ENCODE data around the gene RCAN2. TPM values are rescaled to one million over a fixed set of nuclear protein-coding genes. Genes with fewer than 3 reads are reported as not detected.
"Not testable (repeated sequence)": the region's sequence is repeated elsewhere in the genome, so short reads cannot be mapped to it uniquely, and the experiment has no call there.

RCAN2 gene
- total RNA-seq, 1 donor from 2014 or later = 254 TPM

DNA sequence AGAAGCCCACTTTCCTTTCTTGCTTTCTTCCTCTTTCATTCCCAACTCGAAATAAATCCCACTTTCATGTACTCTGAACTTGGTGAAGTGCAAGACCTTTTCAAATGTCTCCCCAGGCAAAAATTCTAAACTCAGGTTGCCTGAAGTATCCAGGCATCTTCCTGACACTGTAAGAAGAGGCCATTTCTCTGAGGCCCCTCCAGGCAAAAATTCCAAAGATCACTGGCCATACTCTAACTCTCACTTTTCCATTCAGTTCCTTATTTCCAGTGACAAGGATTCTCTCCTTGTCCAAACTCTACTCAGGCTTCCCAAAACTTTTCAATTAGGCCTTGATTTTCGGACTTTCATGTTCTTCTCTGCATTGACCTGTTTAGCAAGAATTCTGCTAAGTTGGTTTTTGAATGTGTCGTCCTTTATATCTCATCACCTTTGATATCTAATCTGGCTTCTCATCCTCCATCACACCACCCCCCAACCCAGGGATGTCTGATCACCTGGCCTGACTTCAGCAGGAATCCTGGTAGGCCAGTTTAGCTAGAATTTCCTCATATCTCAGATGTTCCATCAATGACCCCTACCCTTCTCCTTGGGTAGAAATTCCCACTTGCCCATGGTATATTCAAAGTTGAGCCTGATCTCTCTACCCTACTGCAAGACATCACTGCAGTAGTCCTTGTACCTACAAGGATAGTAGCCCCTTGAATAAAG, 124.9 kb downstream of the RCAN2 start:
- intact Hi-C loops (cut with micrococcal nuclease) = no loop called here
- ATAC-seq = no peak
- DNase-seq = no peak

DNA sequence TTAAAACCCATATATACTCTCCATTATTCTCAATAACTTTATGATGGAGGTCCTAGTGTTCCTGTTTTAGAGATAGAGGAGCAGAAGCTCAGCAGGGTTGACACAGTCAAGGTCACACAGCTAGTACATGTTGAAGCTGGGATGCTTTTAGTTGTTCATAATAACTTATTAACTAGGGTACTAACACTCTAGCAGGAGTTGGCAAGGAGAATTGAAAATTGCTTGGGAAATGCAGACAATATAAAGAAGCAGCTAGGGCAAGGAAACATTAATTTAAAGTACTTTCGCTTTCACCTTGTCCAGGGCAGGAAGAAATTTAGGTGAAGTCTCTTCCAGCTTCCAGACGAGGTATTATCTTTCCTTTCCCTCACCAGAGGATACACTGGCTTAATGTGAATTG, 133.7 kb downstream of the RCAN2 start:
- intact Hi-C loops (cut with micrococcal nuclease) = no loop called here

DNA sequence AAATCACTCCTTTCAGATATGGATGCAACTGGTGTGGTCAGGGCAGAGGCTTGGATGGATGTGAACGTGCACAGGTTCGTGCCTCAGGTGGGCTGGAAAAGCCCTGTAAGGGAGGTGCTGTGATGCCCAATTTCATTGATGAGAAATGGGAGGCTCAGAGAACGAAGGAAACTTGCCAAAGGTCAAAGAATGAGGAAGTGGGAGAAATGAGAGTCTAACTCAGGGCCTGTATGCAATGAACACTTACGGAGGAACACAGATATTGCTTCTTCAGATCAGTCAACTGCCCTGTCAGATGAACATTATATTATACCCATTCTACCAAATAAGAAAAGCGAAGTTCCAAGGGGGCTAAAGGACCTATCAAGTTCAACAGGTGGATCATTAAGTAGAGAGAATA, 134.7 kb downstream of the RCAN2 start:
- intact Hi-C loops (cut with micrococcal nuclease) = no loop called here
- ATAC-seq (no peak), DNase-seq (no peak)

More for the DNA sequence above, 133.7 kb downstream of the RCAN2 start:
- ATAC-seq (peak; percentile 17), DNase-seq (no peak)

DNA sequence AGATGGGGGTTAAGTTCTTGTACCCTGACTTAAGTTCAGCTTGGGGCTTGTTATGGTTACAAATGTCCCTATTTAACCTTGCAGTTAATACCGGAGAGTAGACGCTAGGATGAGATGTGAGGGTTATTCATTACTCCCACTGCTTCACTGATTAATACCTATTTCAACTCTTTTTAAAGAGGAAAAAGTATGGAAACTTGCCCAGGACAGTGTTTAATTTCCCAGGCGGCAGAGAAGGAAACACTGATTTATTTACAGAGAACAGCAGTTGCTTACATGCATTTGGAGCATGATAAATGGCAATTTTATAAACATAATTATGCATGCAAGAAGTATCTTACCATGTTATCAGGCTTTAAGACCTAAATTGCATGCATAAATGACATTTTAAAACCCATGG, 137.7 kb downstream of the RCAN2 start:
- intact Hi-C loops (cut with micrococcal nuclease) = no loop called here
- no peak for DNase-seq
- ATAC-seq = no peak

DNA sequence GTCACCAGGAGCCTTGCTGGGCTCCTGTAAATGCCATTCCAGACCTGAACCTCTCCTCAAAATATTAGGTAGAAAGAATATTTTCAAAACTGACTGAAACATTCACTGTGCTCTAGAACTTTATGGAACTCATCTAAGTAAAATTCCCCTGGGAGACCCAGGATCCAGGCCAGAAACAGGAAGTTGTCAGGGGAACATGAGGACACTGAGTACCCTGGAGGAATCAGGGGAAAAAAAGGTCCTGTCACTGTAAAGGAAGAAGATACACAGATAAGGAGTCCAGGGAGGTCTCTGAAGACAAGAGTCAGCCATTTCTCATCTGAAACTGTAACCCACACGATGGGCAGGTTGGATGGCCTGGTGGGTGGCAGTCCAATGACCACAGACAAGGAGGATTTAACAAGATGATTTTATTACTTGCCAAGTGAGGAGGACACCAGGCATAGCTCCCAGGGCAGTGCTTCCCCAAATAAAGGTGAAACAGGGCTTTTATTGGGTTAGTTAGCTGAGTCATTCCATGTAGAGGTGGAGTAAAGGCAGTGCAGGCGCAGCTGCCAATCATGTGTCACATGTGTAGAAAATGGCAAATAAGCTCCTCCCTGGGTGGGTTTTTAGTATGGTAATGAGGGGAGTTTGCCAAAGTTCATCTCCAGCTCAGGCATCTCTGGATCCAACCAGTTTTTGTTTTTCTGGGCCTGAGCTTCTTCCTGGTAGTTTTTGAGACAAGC, 138.5 kb downstream of the RCAN2 start:
- intact Hi-C loops (cut with micrococcal nuclease) = no loop called here
- DNase-seq (no peak), ATAC-seq (peak; percentile 64)

DNA sequence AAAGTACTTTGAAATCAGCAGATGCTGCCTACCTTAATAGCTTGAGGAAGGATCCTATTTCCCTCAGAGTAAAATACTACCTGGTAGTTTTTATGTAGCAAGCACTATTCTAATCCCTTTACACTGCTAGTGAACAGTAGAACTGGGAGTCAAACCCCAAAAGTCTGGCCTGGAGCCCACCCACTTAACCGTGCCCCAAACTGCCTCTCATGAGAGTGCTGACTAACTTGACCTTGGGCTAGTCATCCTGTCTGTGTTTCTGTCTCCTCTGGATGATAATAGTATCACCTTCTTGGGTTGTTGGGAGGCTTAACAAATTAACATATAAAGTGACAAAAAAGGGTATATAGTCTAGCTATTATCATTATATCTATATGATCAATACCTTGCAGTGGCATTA, 140.5 kb downstream of the RCAN2 start:
- ATAC-seq = peak; percentile 27
- DNase-seq = no peak
- intact Hi-C loops (cut with micrococcal nuclease) = no loop called here

DNA sequence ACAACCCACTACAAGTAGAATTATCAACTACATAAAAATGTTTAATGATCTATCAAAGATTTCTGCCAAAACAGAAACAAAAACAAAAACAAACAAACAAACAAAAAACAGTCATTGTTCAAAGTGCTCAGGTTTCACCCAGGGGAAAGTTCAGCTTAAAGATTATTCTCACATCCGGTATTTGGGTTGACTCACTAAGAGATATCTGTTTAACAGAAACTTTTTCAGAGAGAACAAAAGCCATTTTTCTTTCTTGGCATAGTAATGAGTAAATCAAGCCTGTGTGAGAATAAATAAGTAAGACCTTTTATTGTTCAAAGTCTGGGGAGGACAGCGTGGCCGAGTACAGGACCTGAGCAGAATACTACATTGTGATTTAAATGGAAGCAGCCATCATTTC, 143.6 kb downstream of the RCAN2 start:
- intact Hi-C loops (cut with micrococcal nuclease) = no loop called here
- ATAC-seq (no peak), DNase-seq (no peak)

DNA sequence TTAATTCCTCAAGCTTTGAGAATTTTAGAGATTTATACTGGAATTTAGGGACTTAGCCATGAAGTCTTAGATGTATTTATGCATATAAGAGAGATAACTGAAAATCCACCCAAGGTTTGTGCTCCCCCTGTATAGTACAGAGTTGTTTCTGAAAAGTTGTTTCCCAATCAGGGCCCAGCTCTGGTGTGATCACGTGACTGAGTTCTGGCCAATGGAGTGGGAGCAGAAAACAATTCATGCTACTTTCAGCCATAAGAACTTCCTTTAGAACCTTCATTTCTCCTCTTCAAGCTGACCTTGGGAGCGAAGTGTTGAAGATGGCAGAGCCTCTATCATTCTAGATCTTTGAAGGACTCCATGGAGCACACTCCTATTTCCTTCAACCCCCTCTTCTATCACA, 151.0 kb downstream of the RCAN2 start:
- DNase-seq (no peak), ATAC-seq (no peak)
- intact Hi-C loops (cut with micrococcal nuclease) = no loop called here

DNA sequence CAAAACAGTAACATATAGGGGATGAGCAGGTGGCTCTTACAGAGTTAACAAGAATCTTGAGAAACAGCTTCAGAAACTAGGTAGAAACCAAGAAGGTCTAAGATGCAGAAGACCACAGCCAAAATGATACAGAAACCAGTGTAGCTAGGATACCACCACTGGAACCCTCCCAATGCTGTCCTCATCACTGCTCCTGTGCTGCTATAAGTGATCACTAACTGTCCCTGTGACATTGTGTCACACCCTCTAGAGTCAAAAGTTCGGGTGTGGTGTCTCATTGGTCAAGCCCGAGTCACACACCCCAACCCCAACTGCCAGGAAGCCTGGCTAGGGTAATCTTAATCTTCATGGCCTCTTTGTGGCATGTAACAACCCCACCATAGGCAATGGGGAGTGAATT, 153.1 kb downstream of the RCAN2 start:
- DNase-seq (no peak), ATAC-seq (peak; percentile 29)
- intact Hi-C loops (cut with micrococcal nuclease) = no loop called here

DNA sequence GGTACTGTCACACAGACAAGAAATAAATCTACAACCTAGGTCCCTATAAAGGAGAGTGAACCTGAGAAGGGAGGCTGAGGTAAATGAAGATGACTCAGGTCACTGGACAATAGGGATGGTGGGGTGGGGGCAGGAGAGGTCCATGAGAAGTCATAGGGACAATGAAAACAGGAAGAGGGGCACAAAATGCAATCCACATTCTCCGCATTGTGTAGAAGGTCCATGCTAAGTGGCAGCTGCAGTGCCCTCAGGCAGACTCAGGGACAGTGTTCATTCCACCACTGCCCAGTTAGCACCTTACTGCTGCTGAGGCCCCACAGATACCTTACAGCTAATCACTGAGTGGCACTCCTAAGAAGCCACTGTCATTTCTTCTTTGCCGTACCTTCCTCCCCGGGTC, 156.8 kb downstream of the RCAN2 start:
- DNase-seq (no peak), ATAC-seq (no peak)
- intact Hi-C loops (cut with micrococcal nuclease) = no loop called here

DNA sequence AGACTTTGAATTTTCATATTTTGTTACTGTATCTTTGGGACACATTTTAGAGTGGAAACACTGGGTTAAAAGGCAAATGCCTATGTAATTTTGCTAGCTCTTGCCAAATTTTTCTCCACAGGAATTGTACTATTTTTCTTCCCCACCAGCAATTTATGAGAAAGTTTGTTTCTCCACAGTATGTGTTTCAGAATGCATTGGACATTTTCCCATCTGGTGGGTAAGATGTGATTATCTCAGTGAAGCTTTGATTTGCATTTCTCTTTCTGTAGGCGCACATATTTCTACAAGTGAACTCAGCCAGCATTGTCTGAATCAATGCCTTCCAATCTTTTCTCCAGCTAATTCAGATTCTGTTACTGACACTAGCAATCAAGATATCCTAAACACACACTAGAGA, 157.8 kb downstream of the RCAN2 start:
- no peak for ATAC-seq
- DNase-seq = no peak
- intact Hi-C loops (cut with micrococcal nuclease) = no loop called here

DNA sequence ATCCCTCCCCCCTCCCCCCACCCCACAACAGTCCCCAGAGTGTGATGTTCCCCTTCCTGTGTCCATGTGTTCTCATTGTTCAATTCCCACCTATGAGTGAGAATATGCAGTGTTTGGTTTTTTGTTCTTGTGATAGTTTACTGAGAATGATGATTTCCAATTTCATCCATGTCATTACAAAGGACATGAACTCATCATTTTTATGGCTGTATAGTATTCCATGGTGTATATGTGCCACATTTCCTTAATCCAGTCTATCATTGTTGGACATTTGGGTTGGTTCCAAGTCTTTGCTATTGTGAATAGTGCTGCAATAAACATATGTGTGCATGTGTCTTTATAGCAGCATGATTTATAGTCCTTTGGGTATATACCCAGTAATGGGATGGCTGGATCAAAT, 158.8 kb downstream of the RCAN2 start:
- intact Hi-C loops (cut with micrococcal nuclease); ATAC-seq; DNase-seq: not testable (repeated sequence)

DNA sequence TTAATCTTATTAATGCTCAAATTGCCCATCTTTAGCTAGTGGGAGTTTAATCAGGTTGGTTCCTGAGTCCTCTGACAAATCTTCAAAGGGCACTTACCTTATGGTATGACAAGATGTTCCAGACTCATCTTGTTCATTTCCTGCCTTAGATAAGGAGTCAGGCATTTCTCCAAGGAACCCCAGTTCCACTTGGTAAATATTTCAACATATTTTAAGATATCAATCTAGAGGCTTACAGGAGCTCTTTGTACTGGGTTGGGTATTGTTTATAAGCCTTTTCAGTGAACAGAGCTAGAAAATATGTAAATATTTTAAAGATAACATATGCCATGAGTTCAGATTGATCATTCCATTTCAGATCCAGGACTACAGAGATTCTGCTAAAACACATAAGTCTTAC, 159.8 kb downstream of the RCAN2 start:
- intact Hi-C loops (cut with micrococcal nuclease) = no loop called here
- no peak for ATAC-seq
- DNase-seq = no peak

DNA sequence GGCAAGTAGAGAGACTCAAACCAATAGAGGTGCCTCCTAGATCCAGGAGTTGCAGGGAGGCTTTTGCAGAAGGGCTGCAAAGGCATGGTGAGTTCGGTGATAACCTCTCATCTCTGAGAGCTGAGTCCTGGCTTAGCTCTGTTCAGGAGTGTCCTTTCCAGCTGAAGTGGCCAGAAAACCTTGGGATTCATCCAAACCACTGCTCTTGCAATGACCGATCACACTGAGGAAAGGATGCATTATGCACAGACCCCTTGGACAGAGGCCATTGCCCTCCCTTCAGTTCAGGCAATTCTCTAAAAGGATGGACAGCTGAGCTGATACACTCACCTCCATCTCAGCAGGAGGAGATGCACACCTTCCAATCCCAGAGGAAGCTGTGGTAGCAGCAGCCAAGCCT, 161.7 kb downstream of the RCAN2 start:
- DNase-seq (no peak), ATAC-seq (peak; percentile 79)
- intact Hi-C loops (cut with micrococcal nuclease) = no loop called here

DNA sequence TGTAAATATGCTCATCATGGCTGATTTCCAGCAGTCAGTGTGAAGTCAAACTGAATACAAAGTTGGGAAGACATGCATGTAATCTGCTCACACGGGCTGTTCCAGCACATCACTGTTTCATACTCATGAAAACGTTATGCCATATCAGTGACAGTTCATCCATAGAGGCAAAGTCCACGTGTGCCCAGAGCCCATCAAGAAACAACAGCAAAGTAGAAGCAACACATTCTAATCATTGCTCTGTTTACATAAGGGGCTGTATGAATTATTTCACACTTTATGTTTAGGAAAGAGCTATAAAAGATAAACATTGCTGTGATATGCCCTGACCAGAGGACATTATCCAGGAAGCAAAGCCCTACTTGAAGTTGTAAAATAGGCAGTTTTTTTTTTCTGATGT, 163.5 kb downstream of the RCAN2 start:
- intact Hi-C loops (cut with micrococcal nuclease) = no loop called here
- no peak for ATAC-seq
- DNase-seq = no peak

DNA sequence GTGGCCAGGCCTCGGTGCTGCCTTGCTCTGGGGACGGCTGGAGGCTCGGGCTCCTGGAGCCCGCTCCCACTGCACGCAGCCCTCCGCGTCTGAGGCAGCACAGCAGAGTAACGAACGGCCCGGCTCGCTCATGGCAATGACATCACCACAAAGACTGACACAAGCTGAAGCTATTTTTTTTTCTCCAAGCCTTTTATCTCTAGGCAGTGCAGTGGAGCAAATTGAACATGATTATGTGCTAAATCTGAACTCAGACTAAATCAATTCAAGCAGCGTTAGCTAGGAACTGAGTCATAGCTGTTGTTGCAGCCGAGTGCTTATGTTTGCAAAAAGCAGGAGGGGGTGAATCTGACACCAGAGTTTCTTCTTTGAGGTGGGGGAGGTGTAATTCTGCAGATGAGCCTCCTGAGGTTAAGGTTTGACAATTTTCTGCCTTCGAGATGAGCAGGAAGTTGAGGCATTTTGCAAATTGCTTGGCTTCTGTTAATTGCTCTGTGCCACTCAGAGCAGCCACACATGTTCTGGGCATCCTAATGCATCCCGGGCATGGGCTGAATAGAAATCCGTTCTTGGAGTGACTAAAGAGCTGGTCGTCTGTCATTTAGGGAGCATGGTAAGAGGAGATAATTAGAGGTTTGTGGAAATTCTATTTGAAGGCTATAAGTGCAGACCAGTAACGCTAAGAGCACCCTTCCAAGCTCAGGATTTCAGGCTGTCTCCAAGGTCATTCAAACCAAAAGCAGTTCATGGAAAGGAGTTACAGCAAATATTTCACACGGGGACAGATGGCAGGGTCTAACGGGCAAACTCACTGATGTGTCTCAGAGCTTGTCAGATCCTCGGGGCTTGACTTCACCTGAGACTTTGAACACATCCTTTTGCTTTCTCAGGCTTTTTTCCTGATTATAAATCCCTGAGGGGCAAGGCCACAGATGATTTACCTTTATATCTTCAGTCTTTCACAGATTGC, 165.4 kb downstream of the RCAN2 start:
- ATAC-seq (peak; percentile 68), DNase-seq (peak; percentile 36)
- intact Hi-C loops (cut with micrococcal nuclease) = no loop called here

DNA sequence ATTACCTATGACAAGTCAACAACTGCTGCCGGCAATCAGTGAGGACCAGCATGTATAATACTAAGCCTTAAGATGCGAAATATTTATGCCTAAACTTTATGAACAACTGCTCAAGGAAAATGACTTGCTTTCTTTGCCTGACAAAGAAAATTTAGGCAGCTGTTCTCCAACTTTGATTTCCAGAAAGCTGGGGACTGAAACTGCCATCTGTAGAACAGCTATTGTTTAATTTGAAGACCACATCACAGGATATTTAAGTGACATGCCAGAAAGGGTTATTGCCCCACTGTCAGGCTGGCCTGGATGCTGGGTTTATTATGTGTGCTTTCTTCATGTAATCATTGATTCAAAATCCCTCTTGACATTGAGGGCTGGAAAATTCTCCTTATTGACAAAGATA, 166.5 kb downstream of the RCAN2 start:
- intact Hi-C loops (cut with micrococcal nuclease) = no loop called here
- no peak for ATAC-seq
- DNase-seq = no peak

DNA sequence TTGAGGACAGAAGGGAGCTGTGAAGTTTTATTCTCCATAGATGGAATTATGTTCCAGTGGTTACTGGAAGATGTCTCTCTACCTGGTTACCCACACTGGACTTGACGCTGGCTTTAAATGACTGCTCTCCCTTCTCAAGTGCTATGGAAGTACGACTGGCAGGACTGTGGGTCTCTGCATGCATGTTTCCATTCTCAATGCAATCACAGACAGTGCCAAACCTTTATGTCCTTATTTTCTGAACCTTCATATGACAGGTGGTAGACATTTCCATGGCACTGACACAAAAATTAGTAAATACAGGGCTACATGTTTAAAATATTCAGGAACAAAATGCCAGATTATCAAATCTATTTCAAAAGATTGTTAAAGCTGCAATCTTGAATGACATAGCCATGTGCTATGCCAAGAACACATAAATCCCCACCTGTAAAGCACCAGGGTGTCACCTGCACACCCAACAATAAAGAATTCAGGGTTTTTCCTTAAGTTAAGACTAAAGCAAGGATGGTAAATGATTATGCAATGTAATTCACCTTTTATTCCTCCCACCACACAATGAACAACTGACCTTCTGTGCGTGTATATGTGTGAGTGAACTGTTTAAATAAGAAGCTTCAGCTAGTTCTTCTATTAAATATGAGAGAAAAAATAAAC, 167.2 kb downstream of the RCAN2 start:
- intact Hi-C loops (cut with micrococcal nuclease) = no loop called here
- DNase-seq = no peak
- ATAC-seq = peak; percentile 10

DNA sequence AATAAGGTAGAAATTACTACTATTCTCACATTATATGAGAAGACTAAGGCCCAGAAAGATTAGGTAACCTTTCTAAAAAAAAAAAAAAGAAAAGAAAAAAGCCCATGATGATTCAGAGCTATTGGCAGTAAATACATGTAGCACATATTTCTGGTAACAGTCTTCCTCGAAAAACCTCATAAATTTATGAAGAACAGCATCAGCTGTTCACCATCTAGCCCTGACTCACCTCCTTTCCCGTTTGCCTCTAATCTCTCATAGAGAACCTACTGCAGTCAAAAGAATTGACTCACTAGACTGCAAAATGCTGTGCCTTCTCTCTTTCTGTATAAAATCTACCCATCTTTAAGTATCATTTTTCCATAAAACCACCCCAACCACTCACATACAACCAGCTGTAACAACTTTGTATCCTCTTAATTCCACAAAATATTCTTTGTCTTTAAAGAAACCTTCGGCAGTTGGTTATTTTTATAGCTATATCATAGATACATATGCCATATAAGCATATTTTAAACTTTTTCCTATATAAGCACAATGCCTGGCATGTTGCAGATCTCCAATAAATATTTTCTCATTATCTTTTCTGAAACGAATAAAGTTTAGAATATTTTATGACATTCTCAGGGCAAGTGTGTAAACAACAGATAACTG, 167.8 kb downstream of the RCAN2 start:
- no peak for DNase-seq
- ATAC-seq = peak; percentile 9
- intact Hi-C loops (cut with micrococcal nuclease) = no loop called here
